ENCODE measurements around the gene STPG1.
"Not testable (repeated sequence)": the region's sequence is repeated elsewhere in the genome, so short reads cannot be mapped to it uniquely, and the experiment has no call there.

Gene STPG1

GRCh38 chr1:24450316-24450715, 36.7 kb upstream of the STPG1 start:
- Histone ChIP-seq H3K4me3 (ENCODE audit: insufficient read depth, low read length, poor library complexity, severe bottlenecking) (no peak overlapping the region), H3F3A (ENCODE audit: insufficient read depth) (no peaks in the 10 kb centered on the region), H3K9me3 (ENCODE audit: insufficient read depth, low read length) (no peaks in the 10 kb centered on the region), H2AFZ (ENCODE audit: low read depth, low read length, severe bottlenecking) (no peak overlapping the region), H3K4me2 (ENCODE audit: low read depth, low read length, poor library complexity, severe bottlenecking) (no peak overlapping the region), H3K27ac (ENCODE audit: low read depth, low read length) (no peak overlapping the region), H3K36me3 (ENCODE audit: low read length) (no peaks in the 10 kb centered on the region), H3K27me3 (ENCODE audit: low read length) (no peaks in the 10 kb centered on the region), H4K20me1 (ENCODE audit: low read depth, low read length) (no peaks in the 10 kb centered on the region), H3K9ac (ENCODE audit: low read length) (no peak overlapping the region), H3K79me2 (ENCODE audit: insufficient read depth, low read length) (no peaks in the 10 kb centered on the region), H3K9me2 (replicated peaks; ENCODE audit: insufficient read depth, low read length) (no peaks in the 10 kb centered on the region)
- TF ChIP-seq EZH2phosphoT487 (conservative IDR thresholded peaks at IDR 0.05; ENCODE audit: low read length), result no peak
- no peak for TF ChIP-seq CTCF (IDR thresholded peaks at IDR 0.05; ENCODE audit: insufficient read depth, low read length, poor library complexity, severe bottlenecking)

- not testable (repeated sequence) for H3K4me2 ChIP-seq (ENCODE audit: low read depth, low read length, poor library complexity, severe bottlenecking); H3K79me2 ChIP-seq (ENCODE audit: insufficient read depth, low read length); H3K36me3 ChIP-seq (ENCODE audit: low read length); H3K9ac ChIP-seq (ENCODE audit: low read length); H3K9me3 ChIP-seq (ENCODE audit: insufficient read depth, low read length); H3K4me3 ChIP-seq (ENCODE audit: insufficient read depth, low read length, poor library complexity, severe bottlenecking); H2AFZ ChIP-seq (ENCODE audit: low read depth, low read length, severe bottlenecking); H3F3A ChIP-seq (ENCODE audit: insufficient read depth); H3K9me2 ChIP-seq (replicated peaks; ENCODE audit: insufficient read depth, low read length); H3K27me3 ChIP-seq (ENCODE audit: low read length); H3K27ac ChIP-seq (ENCODE audit: low read depth, low read length); H4K20me1 ChIP-seq (ENCODE audit: low read depth, low read length)
These were observed 32.9 kb upstream of the STPG1 start for GRCh38 chr1:24446446-24446845.

GRCh38 chr1:24443241-24443656, 29.7 kb upstream of the STPG1 start:
- Histone ChIP-seq H3K36me3 (ENCODE audit: low read length) (no peaks in the 10 kb centered on the region), H3K9me2 (replicated peaks; ENCODE audit: insufficient read depth, low read length) (no peaks in the 10 kb centered on the region)

GRCh38 chr1:24442764-24443163, 29.2 kb upstream of the STPG1 start:
- Histone ChIP-seq H3K4me2 (ENCODE audit: low read depth, low read length, poor library complexity, severe bottlenecking) (no peak overlapping the region), H3K27me3 (ENCODE audit: low read length) (no peaks in the 10 kb centered on the region), H3K27ac (ENCODE audit: low read depth, low read length) (no peak overlapping the region)

More at GRCh38 chr1:24443241-24443656, 29.7 kb upstream of the STPG1 start:
- Histone ChIP-seq H3K4me3 (ENCODE audit: insufficient read depth, low read length, poor library complexity, severe bottlenecking) (no peak overlapping the region), H4K20me1 (ENCODE audit: low read depth, low read length) (no peaks in the 10 kb centered on the region), H2AFZ (ENCODE audit: low read depth, low read length, severe bottlenecking) (no peak overlapping the region), H3K27ac (ENCODE audit: low read depth, low read length) (no peak overlapping the region), H3K9ac (ENCODE audit: low read length) (no peak overlapping the region), H3K9me3 (ENCODE audit: insufficient read depth, low read length) (no peaks in the 10 kb centered on the region), H3F3A (ENCODE audit: insufficient read depth) (no peaks in the 10 kb centered on the region), H3K4me2 (ENCODE audit: low read depth, low read length, poor library complexity, severe bottlenecking) (no peak overlapping the region), H3K79me2 (ENCODE audit: insufficient read depth, low read length) (no peaks in the 10 kb centered on the region), H3K27me3 (ENCODE audit: low read length) (no peaks in the 10 kb centered on the region)
- no peak for TF ChIP-seq EZH2phosphoT487 (conservative IDR thresholded peaks at IDR 0.05; ENCODE audit: low read length)
- no peak for TF ChIP-seq CTCF (IDR thresholded peaks at IDR 0.05; ENCODE audit: insufficient read depth, low read length, poor library complexity, severe bottlenecking)

More at GRCh38 chr1:24442764-24443163, 29.2 kb upstream of the STPG1 start:
- Histone ChIP-seq H3K4me3 (ENCODE audit: insufficient read depth, low read length, poor library complexity, severe bottlenecking) (no peak overlapping the region), H2AFZ (ENCODE audit: low read depth, low read length, severe bottlenecking) (no peak overlapping the region), H3K9ac (ENCODE audit: low read length) (no peak overlapping the region), H3F3A (ENCODE audit: insufficient read depth) (no peaks in the 10 kb centered on the region), H3K9me3 (ENCODE audit: insufficient read depth, low read length) (no peaks in the 10 kb centered on the region), H3K36me3 (ENCODE audit: low read length) (no peaks in the 10 kb centered on the region), H3K9me2 (replicated peaks; ENCODE audit: insufficient read depth, low read length) (no peaks in the 10 kb centered on the region), H4K20me1 (ENCODE audit: low read depth, low read length) (no peaks in the 10 kb centered on the region), H3K79me2 (ENCODE audit: insufficient read depth, low read length) (no peaks in the 10 kb centered on the region)
- TF ChIP-seq CTCF (IDR thresholded peaks at IDR 0.05; ENCODE audit: insufficient read depth, low read length, poor library complexity, severe bottlenecking) (no peak), EZH2phosphoT487 (conservative IDR thresholded peaks at IDR 0.05; ENCODE audit: low read length) (no peak)

All from SU-DHL-6 (cell line).